HG03108 (cell line): Measurements from ENCODE around the gene ZNF423.

Source experiments
- ATAC-seq: cut with Tn5 transposase; IDR thresholded peaks from one replicate; pipeline ENCODE4 v1.9.1; 2021; ENCODE audit warnings: moderate library complexity; ENCODE audit not compliant: unreplicated experiment

ZNF423 gene

GRCh38 chr16:49827805-49828438 is 28.0 kb downstream of the ZNF423 start:
- no peak for ATAC-seq

GRCh38 chr16:49826515-49826914 is 29.4 kb downstream of the ZNF423 start:
- no peak for ATAC-seq

- no peak for ATAC-seq
Observed at GRCh38 chr16:49825041-49825440, 30.9 kb downstream of the ZNF423 start.

- ATAC-seq = no peak
Observed at GRCh38 chr16:49824593-49824992, 31.3 kb downstream of the ZNF423 start.

- no peak for ATAC-seq
Observed at GRCh38 chr16:49822649-49823370, 33.1 kb downstream of the ZNF423 start.

- no peak for ATAC-seq
Observed at GRCh38 chr16:49821614-49822282, 34.2 kb downstream of the ZNF423 start.

- ATAC-seq = no peak
Observed at GRCh38 chr16:49821156-49821555, 34.8 kb downstream of the ZNF423 start.

- no peak for ATAC-seq
Observed at GRCh38 chr16:49817754-49818507, 38.0 kb downstream of the ZNF423 start.

- no peak for ATAC-seq
Observed at GRCh38 chr16:49816875-49817274, 39.0 kb downstream of the ZNF423 start.

GRCh38 chr16:49811644-49812334 is 44.1 kb downstream of the ZNF423 start:
- ATAC-seq = no peak

- ATAC-seq = no peak
Observed at GRCh38 chr16:49810831-49811230, 45.1 kb downstream of the ZNF423 start.

- ATAC-seq = no peak
Observed at GRCh38 chr16:49809561-49809960, 46.4 kb downstream of the ZNF423 start.

GRCh38 chr16:49809062-49809461 is 46.9 kb downstream of the ZNF423 start:
- no peak for ATAC-seq

GRCh38 chr16:49806446-49806845 is 49.5 kb downstream of the ZNF423 start:
- ATAC-seq = no peak

GRCh38 chr16:49801290-49801689 is 54.6 kb downstream of the ZNF423 start:
- ATAC-seq = no peak

GRCh38 chr16:49800876-49801275 is 55.0 kb downstream of the ZNF423 start:
- peak; percentile 59 for ATAC-seq

- ATAC-seq = no peak
Observed at GRCh38 chr16:49800441-49800840, 55.5 kb downstream of the ZNF423 start.

- ATAC-seq = no peak
Observed at GRCh38 chr16:49799172-49799571, 56.7 kb downstream of the ZNF423 start.

GRCh38 chr16:49795513-49795912 is 60.4 kb downstream of the ZNF423 start:
- ATAC-seq = no peak

GRCh38 chr16:49793244-49793643 is 62.7 kb downstream of the ZNF423 start:
- no peak for ATAC-seq

GRCh38 chr16:49789616-49790015 is 66.3 kb downstream of the ZNF423 start:
- no peak for ATAC-seq
